Measurements from ENCODE around the gene IRX6. TPM values are rescaled to one million over a fixed set of nuclear protein-coding genes. Genes with fewer than 3 reads are reported as not detected.

The IRX6 gene
- total RNA-seq, 2 donors from 2014 or later: 0.66 TPM; not detected in 1

- intact Hi-C loops (cut with DNase I): no loop called here
- no peak for ATAC-seq
- H3K4me3 ChIP-seq: no peak overlapping the region
- no peaks in the 10 kb centered on the region for H3K36me3 ChIP-seq (replicated peaks in 1 of 2; ENCODE audit: insufficient read depth in 1 of 2, low read depth in 2 of 2)
- TF ChIP-seq CTCF (IDR thresholded peaks at IDR 0.05): no peak
- TF ChIP-seq POLR2A (IDR thresholded peaks at IDR 0.05): no peak
- DNase-seq: peak in 1 of 4 donors; percentile 8
- no peaks in the 10 kb centered on the region for H3K27me3 ChIP-seq
- no peak overlapping the region for H3K27ac ChIP-seq
- 41 to 44% methylated on average over 4 of the region's 4 CpGs for WGBS, 2 donors
- no peaks in the 10 kb centered on the region for H3K9me3 ChIP-seq
- no peaks in the 10 kb centered on the region for H3K4me1 ChIP-seq
These were observed 44.0 kb downstream of the IRX6 start for GRCh38 chr16:55367866-55368603.

GRCh38 chr16:55369151-55369550 is 45.1 kb downstream of the IRX6 start:
- Histone ChIP-seq H3K27me3 (no peaks in the 10 kb centered on the region), H3K4me1 (no peaks in the 10 kb centered on the region), H3K9me3 (no peaks in the 10 kb centered on the region), H3K27ac (no peak overlapping the region), H3K36me3 (replicated peaks in 1 of 2; ENCODE audit: insufficient read depth in 1 of 2, low read depth in 2 of 2) (no peaks in the 10 kb centered on the region), H3K4me3 (no peak overlapping the region)
- 28 to 30% methylated on average over 5 of the region's 5 CpGs for WGBS, 2 donors
- intact Hi-C loops (cut with DNase I): no loop called here
- DNase-seq (no peak), ATAC-seq (no peak)
- TF ChIP-seq CTCF (IDR thresholded peaks at IDR 0.05): no peak
- TF ChIP-seq POLR2A (IDR thresholded peaks at IDR 0.05): no peak

- ATAC-seq (no peak), DNase-seq (peak; percentile 16 to 58 (median 45))
- Histone ChIP-seq H3K27ac (no peak overlapping the region), H3K9me3 (no peaks in the 10 kb centered on the region), H3K27me3 (no peaks in the 10 kb centered on the region), H3K4me3 (no peak overlapping the region), H3K4me1 (no peaks in the 10 kb centered on the region), H3K36me3 (replicated peaks in 1 of 2; ENCODE audit: insufficient read depth in 1 of 2, low read depth in 2 of 2) (no peaks in the 10 kb centered on the region)
- intact Hi-C loops (cut with DNase I): no loop called here
- TF ChIP-seq CTCF (IDR thresholded peaks at IDR 0.05): peak in 3 of 7 experiments; percentile 20 to 34 (median 23)
- no peak for TF ChIP-seq POLR2A (IDR thresholded peaks at IDR 0.05)
- 13 to 18% methylated on average over 26 of the region's 26 CpGs for WGBS, 2 donors
These were observed 46.9 kb downstream of the IRX6 start for GRCh38 chr16:55370762-55371482.

- Histone ChIP-seq H3K4me1 (no peaks in the 10 kb centered on the region), H3K9me3 (no peaks in the 10 kb centered on the region), H3K36me3 (replicated peaks in 1 of 2; ENCODE audit: insufficient read depth in 1 of 2, low read depth in 2 of 2) (no peaks in the 10 kb centered on the region), H3K27me3 (no peaks in the 10 kb centered on the region), H3K4me3 (no peak overlapping the region), H3K27ac (no peak overlapping the region)
- WGBS, 2 donors: 53 to 55% methylated on average over 12 of the region's 12 CpGs
- TF ChIP-seq POLR2A (IDR thresholded peaks at IDR 0.05) (no peak), CTCF (IDR thresholded peaks at IDR 0.05) (no peak)
- DNase-seq (no peak), ATAC-seq (no peak)
- intact Hi-C loops (cut with DNase I): no loop called here
These were observed 48.9 kb downstream of the IRX6 start for GRCh38 chr16:55372792-55373488.
